Liver (tissue), 9 donors: ENCODE data around the gene BTBD9. TPM values are rescaled to one million over a fixed set of nuclear protein-coding genes. Genes with fewer than 3 reads are reported as not detected.

ENCODE experiments used
- DNase-seq: peaks from one replicate; pipeline ENCODE4 v3.0.0-alpha.2; 2017; ENCODE audit warnings: low spot score
- H3K27ac ChIP-seq, 2 donors: one replicate each; pipeline ENCODE4 v1.7.0; 2013; ENCODE audit warnings: inconsistent platforms in 2 of 2, low read length in 2 of 2, control low read depth in 1 of 2, low read depth in 1 of 2, mild to moderate bottlenecking in 1 of 2
- H3K27me3 ChIP-seq, 4 donors: one replicate each; pipeline versions ENCODE4 v1.6.1 to v1.7.0; 2013; ENCODE audit warnings: low read length in 3 of 4, inconsistent platforms in 1 of 4, mild to moderate bottlenecking in 1 of 4, moderate library complexity in 1 of 4; ENCODE audit not compliant: control insufficient read depth in 4 of 4, insufficient read depth in 4 of 4
- H3K36me3 ChIP-seq, 4 donors: one replicate each; pipeline versions ENCODE4 v1.6.1 to v1.7.0; 2013; ENCODE audit warnings: low read length in 3 of 4, mild to moderate bottlenecking in 3 of 4, low read depth in 1 of 4, moderate library complexity in 1 of 4; ENCODE audit not compliant: control insufficient read depth in 4 of 4, insufficient read depth in 3 of 4
- H3K4me1 ChIP-seq, 4 donors: one replicate each; pipeline versions ENCODE4 v1.6.1 to v1.7.0; 2013; ENCODE audit warnings: low read length in 3 of 4, mild to moderate bottlenecking in 3 of 4, moderate library complexity in 1 of 4; ENCODE audit not compliant: control insufficient read depth in 4 of 4, insufficient read depth in 4 of 4
- H3K4me3 ChIP-seq, 3 donors: one replicate each; pipeline versions ENCODE4 v1.6.1 to v1.7.0; 2013; ENCODE audit warnings: low read length in 3 of 3, control low read depth in 1 of 3, low read depth in 1 of 3, mild to moderate bottlenecking in 1 of 3
- H3K9ac ChIP-seq, 2 donors: one replicate each; pipeline ENCODE4 v1.7.0; 2013; ENCODE audit warnings: low read length in 2 of 2, mild to moderate bottlenecking in 2 of 2, moderate library complexity in 2 of 2, control low read depth in 1 of 2, low read depth in 1 of 2
- H3K9me3 ChIP-seq, 4 donors: one replicate each; pipeline versions ENCODE4 v1.6.1 to v1.7.0; 2013; ENCODE audit warnings: low read length in 3 of 4; ENCODE audit not compliant: control insufficient read depth in 4 of 4
- ATF3 ChIP-seq: IDR thresholded peaks from 2 replicates; pipeline ENCODE4 v1.6.1; 2016; ENCODE audit warnings: antibody characterized with exemption
- EGR1 ChIP-seq, 2 donors: IDR thresholded peaks; 2 replicates each; pipeline ENCODE4 v1.6.1; 2016 to 2018; ENCODE audit warnings: antibody characterized with exemption in 2 of 2, low read depth in 2 of 2
- FOXA1 ChIP-seq: IDR thresholded peaks from 2 replicates; pipeline ENCODE4 v1.6.1; 2016; ENCODE audit warnings: antibody characterized with exemption
- FOXA2 ChIP-seq: IDR thresholded peaks from 2 replicates; pipeline ENCODE4 v1.6.1; 2016; ENCODE audit warnings: antibody characterized with exemption
- GABPA ChIP-seq, 2 donors: IDR thresholded peaks in 1 of 2; conservative IDR thresholded peaks in 1 of 2; 2 replicates each; pipeline ENCODE4 v1.6.1; 2016; ENCODE audit warnings: antibody characterized with exemption in 2 of 2, mild to moderate bottlenecking in 1 of 2, moderate library complexity in 1 of 2
- HNF4A ChIP-seq, 2 donors: conservative IDR thresholded peaks; 2 replicates each; pipeline ENCODE4 v1.6.1; 2016; ENCODE audit warnings: antibody characterized with exemption in 2 of 2, mild to moderate bottlenecking in 2 of 2
- HNF4G ChIP-seq: IDR thresholded peaks from 2 replicates; pipeline ENCODE4 v1.6.1; 2016; ENCODE audit warnings: antibody characterized with exemption
- JUND ChIP-seq, 2 donors: IDR thresholded peaks; 2 replicates each; pipeline ENCODE4 v1.6.1; 2016; ENCODE audit warnings: antibody characterized with exemption in 2 of 2
- MAX ChIP-seq: IDR thresholded peaks from 2 replicates; pipeline ENCODE4 v1.6.1; 2016; ENCODE audit warnings: antibody characterized with exemption
- NR2F2 ChIP-seq: IDR thresholded peaks from 2 replicates; pipeline ENCODE4 v1.6.1; 2016; ENCODE audit warnings: antibody characterized with exemption
- RAD21 ChIP-seq, 2 donors: IDR thresholded peaks; 2 replicates each; pipeline ENCODE4 v1.6.1; 2016; ENCODE audit warnings: antibody characterized with exemption in 2 of 2, mild to moderate bottlenecking in 2 of 2
- REST ChIP-seq: IDR thresholded peaks from 2 replicates; pipeline ENCODE4 v1.6.1; 2016; ENCODE audit warnings: antibody characterized with exemption, mild to moderate bottlenecking
- RXRA ChIP-seq, 2 donors: IDR thresholded peaks; 2 replicates each; pipeline ENCODE4 v1.6.1; 2017 to 2018; ENCODE audit warnings: antibody characterized with exemption in 2 of 2, mild to moderate bottlenecking in 1 of 2
- SP1 ChIP-seq: IDR thresholded peaks from 2 replicates; pipeline ENCODE4 v1.6.1; 2018; ENCODE audit warnings: antibody characterized with exemption, mild to moderate bottlenecking
- TAF1 ChIP-seq: conservative IDR thresholded peaks from 2 replicates; pipeline ENCODE4 v1.6.1; 2016; ENCODE audit warnings: antibody characterized with exemption, mild to moderate bottlenecking
- YY1 ChIP-seq: IDR thresholded peaks from 2 replicates; pipeline ENCODE4 v1.6.1; 2016; ENCODE audit warnings: antibody characterized with exemption, mild to moderate bottlenecking
- ZBTB33 ChIP-seq: IDR thresholded peaks from 2 replicates; pipeline ENCODE4 v1.6.1; 2016; ENCODE audit warnings: antibody characterized with exemption
- WGBS: extraction: QIAGEN DNeasy Blood & Tissue Kit; methylation state at CpG from one replicate; pipeline ENCODE4 v1.1.7; 2013; 5-methylcytosine and 5-hydroxymethylcytosine counted together
- polyA plus RNA-seq, 2 donors: library from polyadenylated mRNA; stranded (reverse) in 1 of 2; unstranded in 1 of 2; fragments of 200-250 nt in 1 of 2; fragments of >200 nt in 1 of 2; fragmentation: Nextera tagmentation in 1 of 2; extraction: Ambion mirVana in 1 of 2; gene quantifications; one replicate each; pipeline versions ENCODE4 v1.2.1 to v1.2.3, GENCODE V29; 2013 to 2015
- total RNA-seq, 2 donors: library from RNA; depleted of rRNA; stranded (reverse); fragments of >200 nt; gene quantifications; one replicate each; pipeline ENCODE4 v1.2.3, GENCODE V29; 2014
- TF ChIP-seq, protein P1 (sequence below): fragments of 150-350 bp; IDR thresholded peaks from 2 replicates; pipeline ENCODE4 v1.5.1; 2017; ENCODE audit warnings: improper control_type of control experiment, low read depth, low read length; ENCODE audit not compliant: missing input control
- donor health status: healthy.
- donor health status: healthy.
- donor health status: healthy.
- donor health status: healthy.
- donor health status: healthy.

The BTBD9 gene
- total and polyA plus RNA-seq, 4 donors: 2.0 to 12.4 (median 5.7) TPM

GRCh38 chr6:38435330-38435729, 204.4 kb downstream of the BTBD9 start:
- no peak for DNase-seq
- Histone ChIP-seq H3K27ac (no peak overlapping the region), H3K9ac (no peak overlapping the region), H3K4me1 (no peaks in the 10 kb centered on the region), H3K36me3 (no peaks in the 10 kb centered on the region), H3K9me3 (no peaks in the 10 kb centered on the region), H3K27me3 (no peaks in the 10 kb centered on the region), H3K4me3 (no peak overlapping the region)
- WGBS: 96% methylated on average over 5 of the region's 5 CpGs
- no peak for TF ChIP-seq TAF1
- no peak for TF ChIP-seq EGR1 (IDR thresholded peaks at IDR 0.05; ENCODE audit: low read depth in 2 of 2)
- TF ChIP-seq FOXA1: no peak
- TF ChIP-seq, protein P1, sequence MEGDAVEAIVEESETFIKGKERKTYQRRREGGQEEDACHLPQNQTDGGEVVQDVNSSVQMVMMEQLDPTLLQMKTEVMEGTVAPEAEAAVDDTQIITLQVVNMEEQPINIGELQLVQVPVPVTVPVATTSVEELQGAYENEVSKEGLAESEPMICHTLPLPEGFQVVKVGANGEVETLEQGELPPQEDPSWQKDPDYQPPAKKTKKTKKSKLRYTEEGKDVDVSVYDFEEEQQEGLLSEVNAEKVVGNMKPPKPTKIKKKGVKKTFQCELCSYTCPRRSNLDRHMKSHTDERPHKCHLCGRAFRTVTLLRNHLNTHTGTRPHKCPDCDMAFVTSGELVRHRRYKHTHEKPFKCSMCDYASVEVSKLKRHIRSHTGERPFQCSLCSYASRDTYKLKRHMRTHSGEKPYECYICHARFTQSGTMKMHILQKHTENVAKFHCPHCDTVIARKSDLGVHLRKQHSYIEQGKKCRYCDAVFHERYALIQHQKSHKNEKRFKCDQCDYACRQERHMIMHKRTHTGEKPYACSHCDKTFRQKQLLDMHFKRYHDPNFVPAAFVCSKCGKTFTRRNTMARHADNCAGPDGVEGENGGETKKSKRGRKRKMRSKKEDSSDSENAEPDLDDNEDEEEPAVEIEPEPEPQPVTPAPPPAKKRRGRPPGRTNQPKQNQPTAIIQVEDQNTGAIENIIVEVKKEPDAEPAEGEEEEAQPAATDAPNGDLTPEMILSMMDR: no peak
- TF ChIP-seq SP1: no peak
- TF ChIP-seq HNF4A (conservative IDR thresholded peaks at IDR 0.05): no peak
- no peak for TF ChIP-seq NR2F2
- TF ChIP-seq RAD21 (IDR thresholded peaks at IDR 0.05): no peak
- TF ChIP-seq JUND (IDR thresholded peaks at IDR 0.05): no peak
- TF ChIP-seq MAX: no peak
- no peak for TF ChIP-seq HNF4G
- no peak for TF ChIP-seq YY1
- no peak for TF ChIP-seq FOXA2
- no peak for TF ChIP-seq REST

GRCh38 chr6:38434051-38434450, 205.7 kb downstream of the BTBD9 start:
- no peak overlapping the region for H3K4me3 ChIP-seq
- 98% methylated on average over 1 of the region's 1 CpG for WGBS
- TF ChIP-seq RAD21 (IDR thresholded peaks at IDR 0.05) (no peak), EGR1 (IDR thresholded peaks at IDR 0.05; ENCODE audit: low read depth in 2 of 2) (no peak), GABPA (IDR thresholded peaks at IDR 0.05 in 1 of 2, conservative IDR thresholded peaks at IDR 0.05 in 1 of 2) (no peak), HNF4A (conservative IDR thresholded peaks at IDR 0.05) (no peak), ATF3 (no peak), JUND (IDR thresholded peaks at IDR 0.05) (no peak), YY1 (no peak), FOXA1 (no peak), NR2F2 (no peak), ZBTB33 (no peak), HNF4G (no peak), RXRA (IDR thresholded peaks at IDR 0.05) (no peak), TAF1 (no peak), SP1 (no peak), FOXA2 (no peak), REST (no peak), MAX (no peak)

More at GRCh38 chr6:38434051-38434450, 205.7 kb downstream of the BTBD9 start:
- H3K9ac ChIP-seq: no peak overlapping the region
- H3K27ac ChIP-seq: no peak overlapping the region
- no peaks in the 10 kb centered on the region for H3K4me1 ChIP-seq
- H3K27me3 ChIP-seq: no peaks in the 10 kb centered on the region
- H3K9me3 ChIP-seq: no peaks in the 10 kb centered on the region
- no peaks in the 10 kb centered on the region for H3K36me3 ChIP-seq
- no peak for DNase-seq
